OCI-LY3 (cell line): ENCODE data around the gene HOXA11.

Source experiments
- EZH2phosphoT487 ChIP-seq: fragments of 200-600 bp; shearing (Covaris generic); IDR thresholded peaks from 2 replicates; pipeline ENCODE4 v1.6.1; 2018; ENCODE audit warnings: antibody characterized with exemption, mixed run types, low read depth
- TF ChIP-seq, protein P1 (sequence below): fragments of 200-600, 300-600 bp; sonication (generic); IDR thresholded peaks from 2 replicates; pipeline ENCODE4 v1.5.1; 2014; ENCODE audit warnings: antibody characterized with exemption, low read length, low read depth

DNA sequence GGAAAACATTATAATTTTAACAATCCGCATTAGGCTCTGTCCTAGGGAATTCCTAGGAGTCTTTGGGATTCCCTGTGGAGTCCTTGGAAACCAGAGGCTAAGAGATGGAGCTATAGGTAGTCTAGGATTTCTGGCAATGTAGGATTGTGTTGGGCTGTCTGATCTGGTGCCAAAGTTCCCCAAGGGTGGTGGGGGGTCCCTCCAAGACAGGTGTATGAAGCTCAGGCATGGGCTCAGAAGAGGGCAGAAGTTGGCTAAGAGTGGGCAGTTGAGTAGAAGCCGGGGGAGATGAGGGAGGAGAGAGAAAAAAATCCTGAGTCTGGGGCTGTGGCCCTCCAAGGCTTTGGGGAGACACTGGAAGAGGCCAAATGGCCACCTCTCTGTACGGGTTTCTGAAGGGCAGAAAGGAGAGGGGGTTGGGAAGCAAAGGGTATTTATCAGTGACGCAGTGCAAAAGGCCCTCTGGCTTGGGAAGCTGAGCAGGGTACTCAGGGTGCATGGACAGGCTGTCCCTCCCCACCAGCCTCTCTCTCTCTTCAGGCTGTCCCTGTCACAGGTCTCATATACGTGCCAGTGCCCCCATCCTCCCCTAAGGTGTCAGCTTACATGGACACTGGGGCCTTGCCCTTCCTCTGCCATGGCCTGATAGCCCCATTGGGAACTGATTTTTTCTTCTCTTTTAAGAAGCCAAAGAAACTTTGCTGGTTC lies 38.4 kb downstream of the HOXA11 start:
- TF ChIP-seq EZH2phosphoT487, result no peak
- TF ChIP-seq, protein P1, sequence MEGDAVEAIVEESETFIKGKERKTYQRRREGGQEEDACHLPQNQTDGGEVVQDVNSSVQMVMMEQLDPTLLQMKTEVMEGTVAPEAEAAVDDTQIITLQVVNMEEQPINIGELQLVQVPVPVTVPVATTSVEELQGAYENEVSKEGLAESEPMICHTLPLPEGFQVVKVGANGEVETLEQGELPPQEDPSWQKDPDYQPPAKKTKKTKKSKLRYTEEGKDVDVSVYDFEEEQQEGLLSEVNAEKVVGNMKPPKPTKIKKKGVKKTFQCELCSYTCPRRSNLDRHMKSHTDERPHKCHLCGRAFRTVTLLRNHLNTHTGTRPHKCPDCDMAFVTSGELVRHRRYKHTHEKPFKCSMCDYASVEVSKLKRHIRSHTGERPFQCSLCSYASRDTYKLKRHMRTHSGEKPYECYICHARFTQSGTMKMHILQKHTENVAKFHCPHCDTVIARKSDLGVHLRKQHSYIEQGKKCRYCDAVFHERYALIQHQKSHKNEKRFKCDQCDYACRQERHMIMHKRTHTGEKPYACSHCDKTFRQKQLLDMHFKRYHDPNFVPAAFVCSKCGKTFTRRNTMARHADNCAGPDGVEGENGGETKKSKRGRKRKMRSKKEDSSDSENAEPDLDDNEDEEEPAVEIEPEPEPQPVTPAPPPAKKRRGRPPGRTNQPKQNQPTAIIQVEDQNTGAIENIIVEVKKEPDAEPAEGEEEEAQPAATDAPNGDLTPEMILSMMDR, result no peak
